B cell (primary cell): Measurements from ENCODE around the gene QRICH1. TPM values are rescaled to one million over a fixed set of nuclear protein-coding genes. Genes with fewer than 3 reads are reported as not detected.
A peak's percentile ranks its signal among the peaks of the same experiment; 100 is the strongest.

Experiments
- ATAC-seq: fragments of 200-7000 bp; cut with Tn5 transposase; one replicate; pipeline ENCODE4 v1.10.0; 2021; ENCODE audit warnings: low read depth, mild to moderate bottlenecking, moderate number of reproducible peaks, moderate library complexity
- CTCF ChIA-PET: fragments of 350-600 bp; sonication (Branson Sonifier 250); formaldehyde crosslinking; loops from one replicate; lab custom pipeline; 2021; ENCODE audit warnings: antibody characterized with exemption, inconsistent platforms; lab: Charles Lee
- POLR2A ChIA-PET: fragments of 350-600 bp; sonication (Branson Sonifier 250); formaldehyde crosslinking; loops from one replicate; lab custom pipeline; 2021; ENCODE audit warnings: antibody characterized with exemption; lab: Charles Lee
- DNase-seq: peaks from one replicate; pipeline ENCODE4 v3.0.0; 2013
- H2AFZ ChIP-seq: 2 replicates; pipeline ENCODE4 v1.6.1; 2012; ENCODE audit warnings: mild to moderate bottlenecking, low read depth, low read length; ENCODE audit not compliant: insufficient read depth, poor library complexity, severe bottlenecking
- H3K27ac ChIP-seq, 2 donors: 1 replicate in 1 of 2; 2 replicates in 1 of 2; pipeline ENCODE4 v1.5.1; 2012 to 2013; ENCODE audit warnings: low read length in 2 of 2, mild to moderate bottlenecking in 2 of 2, moderate library complexity in 1 of 2
- H3K27me3 ChIP-seq, 4 experiments: fragments of 200-600 bp in 1 of 4; sonication (generic) in 1 of 4; replicated peaks in 1 of 4; 1 replicate in 2 of 4; 2 replicates in 2 of 4; pipeline versions ENCODE4 v1.6.1 to v1.7.0; 2013 to 2016; ENCODE audit warnings: low read length in 3 of 4, mild to moderate bottlenecking in 2 of 4, mixed read lengths in 1 of 4, moderate library complexity in 1 of 4; ENCODE audit not compliant: insufficient read depth in 4 of 4, control insufficient read depth in 3 of 4; ENCODE audit errors: control extremely low read depth in 1 of 4
- H3K36me3 ChIP-seq, 2 experiments: replicated peaks in 1 of 2; 1 replicate in 1 of 2; 2 replicates in 1 of 2; pipeline versions ENCODE4 v1.6.1 to v1.7.1; 2013; ENCODE audit warnings: low read length in 1 of 2; ENCODE audit not compliant: insufficient read depth in 2 of 2, control insufficient read depth in 1 of 2; ENCODE audit errors: control extremely low read depth in 1 of 2, extremely low read depth in 1 of 2
- H3K4me1 ChIP-seq, 2 donors: fragments of 200-600 bp in 1 of 2; sonication (generic) in 1 of 2; 1 replicate in 1 of 2; 2 replicates in 1 of 2; pipeline versions ENCODE4 v1.5.1 to v1.6.1; 2013 to 2017; ENCODE audit warnings: low read length in 2 of 2; ENCODE audit not compliant: control insufficient read depth in 2 of 2, insufficient read depth in 2 of 2
- H3K4me2 ChIP-seq: replicated peaks from 2 replicates; pipeline ENCODE3; 2012; ENCODE audit warnings: mild to moderate bottlenecking, low read depth, low read length; ENCODE audit not compliant: poor library complexity, severe bottlenecking
- H3K4me3 ChIP-seq, 5 experiments: fragments of 200-600 bp in 1 of 5; sonication (generic) in 1 of 5; 1 replicate in 3 of 5; 2 replicates in 2 of 5; pipeline versions ENCODE4 v1.5.1 to v1.7.0; 2011 to 2016; ENCODE audit warnings: low read length in 4 of 5, mild to moderate bottlenecking in 4 of 5, low read depth in 2 of 5, control low read depth in 1 of 5, moderate library complexity in 1 of 5; ENCODE audit not compliant: insufficient read depth in 1 of 5; ENCODE audit errors: control extremely low read depth in 1 of 5, extremely low read depth in 1 of 5
- H3K79me2 ChIP-seq: fragments of 200-600 bp; sonication (generic); one replicate; pipeline ENCODE4 v1.6.0; 2016; ENCODE audit warnings: low read length; ENCODE audit not compliant: control insufficient read depth, insufficient read depth
- H3K9ac ChIP-seq: fragments of 200-600 bp; sonication (generic); 2 replicates; pipeline ENCODE4 v1.6.1; 2017; ENCODE audit warnings: mild to moderate bottlenecking, low read length, moderate library complexity
- H3K9me3 ChIP-seq, 3 donors: one replicate each; pipeline versions ENCODE4 v1.6.1 to v1.7.1; 2013; ENCODE audit warnings: low read length in 2 of 3; ENCODE audit not compliant: control insufficient read depth in 2 of 3, insufficient read depth in 1 of 3; ENCODE audit errors: control extremely low read depth in 1 of 3
- H4K20me1 ChIP-seq: 2 replicates; pipeline ENCODE4 v1.6.0; 2012; ENCODE audit warnings: mild to moderate bottlenecking, low read length; ENCODE audit not compliant: insufficient read depth, control insufficient read depth, poor library complexity, severe bottlenecking
- H3K27ac Mint-ChIP-seq: one replicate; pipeline ENCODE4 v1.8.0; 2021; ENCODE audit warnings: mixed read lengths
- H3K27me3 Mint-ChIP-seq: one replicate; pipeline ENCODE4 v1.8.0; 2021; ENCODE audit warnings: mixed read lengths
- H3K4me1 Mint-ChIP-seq: one replicate; pipeline ENCODE4 v1.8.0; 2021; ENCODE audit warnings: mixed read lengths
- H3K4me3 Mint-ChIP-seq: one replicate; pipeline ENCODE4 v1.8.0; 2021; ENCODE audit warnings: mixed read lengths
- H3K9me3 Mint-ChIP-seq: one replicate; pipeline ENCODE4 v1.8.0; 2022; ENCODE audit warnings: mixed read lengths; ENCODE audit not compliant: insufficient read depth
- EZH2 ChIP-seq: IDR thresholded peaks from 2 replicates; pipeline ENCODE4 v1.6.1; 2012; ENCODE audit warnings: borderline replicate concordance, low read depth, mild to moderate bottlenecking, moderate library complexity, low read length; ENCODE audit not compliant: insufficient read depth, poor library complexity, severe bottlenecking
- WGBS: methylation state at CpG from one replicate; pipeline ENCODE4 v1.1.5; 2013; ENCODE audit warnings: missing lambda C conversion rate; ENCODE audit not compliant: insufficient coverage; 5-methylcytosine and 5-hydroxymethylcytosine counted together
- intact Hi-C: fragments of 100-400 bp; cut with micrococcal nuclease; formaldehyde crosslinking; loops from one replicate; pipeline ENCODE4 v1.10.0; 2022
- polyA plus RNA-seq: library from polyadenylated mRNA; depleted of rRNA; stranded (reverse); fragments of >200 nt; gene quantifications from 2 replicates; pipeline ENCODE4 v1.2.3, GENCODE V29; 2012
- total RNA-seq, 2 donors: library from RNA; stranded (reverse); fragments of 120-200 nt in 1 of 2; gene quantifications; 1 replicate in 1 of 2; 2 replicates in 1 of 2; pipeline versions ENCODE4 v1.2.3 to v1.2.4, GENCODE V29; 2013 to 2022
- TF ChIP-seq, protein P1 (sequence below): fragments of 200-600 bp; IDR thresholded peaks from one replicate; pipeline ENCODE4 v1.8.0; 2022; ENCODE audit warnings: antibody characterized with exemption, mild to moderate bottlenecking

The QRICH1 gene
- total and polyA plus RNA-seq, 2 donors (not counting 1 experiment from before 2014, with no cell fraction given), result 179 to 187 TPM

GRCh38 chr3:49017229-49017970 lies 76.5 kb downstream of the QRICH1 start:
- Mint-ChIP-seq H3K27me3 (no peaks in the 10 kb centered on the region), H3K9me3 (no peaks in the 10 kb centered on the region), H3K27ac (peak overlapping the region; percentile 77), H3K4me3 (peak overlapping the region; percentile 93), H3K4me1 (peaks cover 44% of the 10 kb centered on the region)
- no peaks in the 10 kb centered on the region for H3K9me3 ChIP-seq
- peak overlapping the region; percentile 70 to 89 (median 82) for H3K4me3 ChIP-seq
- H4K20me1 ChIP-seq, result peaks cover 34% of the 10 kb centered on the region
- DNase-seq, result peak; percentile 37
- 9% methylated on average over 22 of the region's 23 CpGs for WGBS
- POLR2A ChIA-PET, result interaction anchor here (0.6 to 6.4 kb wide), 7 partner anchors 8 to 1072 kb away, joined by 3 to 116 read pairs (median 4); partner anchors contain the start of genes QRICH1, RBM5, USP19 and WDR6
- H3K9ac ChIP-seq, result peak overlapping the region; percentile 82
- H3K27ac ChIP-seq, result peak overlapping the region; percentile 27 to 73
- ATAC-seq, result no peak
- H2AFZ ChIP-seq, result peak overlapping the region; percentile 87
- peaks cover 38% of the 10 kb centered on the region for H3K79me2 ChIP-seq
- peaks cover 1 to 32% of the 10 kb centered on the region in 2 experiments for H3K36me3 ChIP-seq
- intact Hi-C loops, result no loop called here
- no peaks in the 10 kb centered on the region for H3K27me3 ChIP-seq
- peak overlapping the region; percentile 91 for H3K4me2 ChIP-seq
- H3K4me1 ChIP-seq, result peaks cover 24 to 34% of the 10 kb centered on the region in 2 donors
- TF ChIP-seq EZH2, result no peak
- TF ChIP-seq, protein P1, sequence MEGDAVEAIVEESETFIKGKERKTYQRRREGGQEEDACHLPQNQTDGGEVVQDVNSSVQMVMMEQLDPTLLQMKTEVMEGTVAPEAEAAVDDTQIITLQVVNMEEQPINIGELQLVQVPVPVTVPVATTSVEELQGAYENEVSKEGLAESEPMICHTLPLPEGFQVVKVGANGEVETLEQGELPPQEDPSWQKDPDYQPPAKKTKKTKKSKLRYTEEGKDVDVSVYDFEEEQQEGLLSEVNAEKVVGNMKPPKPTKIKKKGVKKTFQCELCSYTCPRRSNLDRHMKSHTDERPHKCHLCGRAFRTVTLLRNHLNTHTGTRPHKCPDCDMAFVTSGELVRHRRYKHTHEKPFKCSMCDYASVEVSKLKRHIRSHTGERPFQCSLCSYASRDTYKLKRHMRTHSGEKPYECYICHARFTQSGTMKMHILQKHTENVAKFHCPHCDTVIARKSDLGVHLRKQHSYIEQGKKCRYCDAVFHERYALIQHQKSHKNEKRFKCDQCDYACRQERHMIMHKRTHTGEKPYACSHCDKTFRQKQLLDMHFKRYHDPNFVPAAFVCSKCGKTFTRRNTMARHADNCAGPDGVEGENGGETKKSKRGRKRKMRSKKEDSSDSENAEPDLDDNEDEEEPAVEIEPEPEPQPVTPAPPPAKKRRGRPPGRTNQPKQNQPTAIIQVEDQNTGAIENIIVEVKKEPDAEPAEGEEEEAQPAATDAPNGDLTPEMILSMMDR, result no peak
- CTCF ChIA-PET, result interaction anchor here (1.2 to 2.2 kb wide), 6 partner anchors 8 to 31 kb away, joined by 4 to 13 read pairs (median 6); partner anchors contain the start of genes IMPDH2, P4HTM and WDR6
